ENCODE data around the gene GAD1. TPM values are rescaled to one million over a fixed set of nuclear protein-coding genes. Genes with fewer than 3 reads are reported as not detected.

The GAD1 gene
- 0.44 and 0.51 TPM in 2 replicates for polyA plus RNA-seq (2013)

DNA sequence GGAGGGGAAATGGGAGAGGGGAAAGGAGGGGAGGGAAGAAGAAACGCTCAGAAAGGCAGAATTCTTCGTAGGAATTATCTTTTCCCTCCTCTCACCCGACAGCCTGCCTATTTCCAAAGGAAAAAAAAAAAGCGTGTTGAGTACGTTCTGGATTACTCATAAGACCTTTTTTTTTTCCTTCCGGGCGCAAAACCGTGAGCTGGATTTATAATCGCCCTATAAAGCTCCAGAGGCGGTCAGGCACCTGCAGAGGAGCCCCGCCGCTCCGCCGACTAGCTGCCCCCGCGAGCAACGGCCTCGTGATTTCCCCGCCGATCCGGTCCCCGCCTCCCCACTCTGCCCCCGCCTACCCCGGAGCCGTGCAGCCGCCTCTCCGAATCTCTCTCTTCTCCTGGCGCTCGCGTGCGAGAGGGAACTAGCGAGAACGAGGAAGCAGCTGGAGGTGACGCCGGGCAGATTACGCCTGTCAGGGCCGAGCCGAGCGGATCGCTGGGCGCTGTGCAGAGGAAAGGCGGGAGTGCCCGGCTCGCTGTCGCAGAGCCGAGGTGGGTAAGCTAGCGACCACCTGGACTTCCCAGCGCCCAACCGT, at the start of gene GAD1:
TSS of gene GAD1 (plus strand) at position 384 of the 589 bp plus-strand sequence. CDS start 1,705 bp downstream, outside the sequence.
- H2AK5ac ChIP-seq (ENCODE audit: low read length) = no peak within 1 kb of the TSS
- H3K9ac ChIP-seq (ENCODE audit: low read length) = no peak within 1 kb of the TSS
- H4K8ac ChIP-seq (ENCODE audit: low read depth, low read length) = no peak within 1 kb of the TSS
- no peak within 1 kb of the TSS for H2BK120ac ChIP-seq (ENCODE audit: insufficient read depth, low read length, poor library complexity)
- no peak within 1 kb of the TSS for H4K12ac ChIP-seq (ENCODE audit: low read depth, low read length)
- no peaks in the 10 kb centered on the region for H3K36me3 ChIP-seq (ENCODE audit: control insufficient read depth in 1 of 2, insufficient read depth in 2 of 2, low read length in 2 of 2)
- H2AFZ ChIP-seq (ENCODE audit: insufficient read depth, low read length, poor library complexity) = no peak within 1 kb of the TSS
- H3K9me3 ChIP-seq (ENCODE audit: insufficient read depth, low read depth, low read length) = peaks cover 2% of the 10 kb centered on the region
- H3K4me3 ChIP-seq (ENCODE audit: low read depth, low read length) = peak within 1 kb of the TSS; percentile 52
- no peaks in the 10 kb centered on the region for H3K79me1 ChIP-seq (ENCODE audit: low read length)
- H3K23ac ChIP-seq (ENCODE audit: low read length) = no peak within 1 kb of the TSS
- H4K91ac ChIP-seq (ENCODE audit: low read depth, low read length) = no peak within 1 kb of the TSS
- no peak within 1 kb of the TSS for H2BK12ac ChIP-seq (ENCODE audit: low read length)
- peaks cover 22 to 27% of the 10 kb centered on the region in 2 experiments for H3K4me1 ChIP-seq (ENCODE audit: control insufficient read depth in 1 of 2, insufficient read depth in 2 of 2, low read length in 2 of 2)
- DNase-seq = peak; percentile 63 to 85
- no peak within 1 kb of the TSS for H2BK5ac ChIP-seq (ENCODE audit: low read depth, low read length, poor library complexity)
- H3K18ac ChIP-seq (ENCODE audit: low read length) = no peak within 1 kb of the TSS
- peak within 1 kb of the TSS; percentile 81 for H3K4me2 ChIP-seq (ENCODE audit: low read length)
- H3K4ac ChIP-seq (ENCODE audit: low read depth, low read length) = no peak within 1 kb of the TSS
- peaks cover 73% of the 10 kb centered on the region for H3K27me3 ChIP-seq (ENCODE audit: insufficient read depth, low read length)
- no CpG with 5 or more reads among the region's 49 CpGs for WGBS (ENCODE audit: extremely low coverage, insufficient coverage, insufficient read length)
- H3K27ac ChIP-seq (ENCODE audit: low read depth, low read length) = no peak within 1 kb of the TSS
- H3K79me2 ChIP-seq (ENCODE audit: control insufficient read depth, insufficient read depth, low read length, poor library complexity) = no peaks in the 10 kb centered on the region
- no peak within 1 kb of the TSS for H3K14ac ChIP-seq (ENCODE audit: low read length)

- peak within 1 kb of the TSS; percentile 69 for H2BK5ac ChIP-seq (ENCODE audit: low read depth, low read length, poor library complexity)
- H4K8ac ChIP-seq (ENCODE audit: low read depth, low read length) = peak within 1 kb of the TSS; percentile 97
- peak within 1 kb of the TSS; percentile 71 for H3K9ac ChIP-seq (ENCODE audit: low read length)
- peaks cover 5% of the 10 kb centered on the region for H3K27me3 ChIP-seq (ENCODE audit: insufficient read depth, low read length)
- peaks cover 7% of the 10 kb centered on the region for H3K79me1 ChIP-seq (ENCODE audit: low read length)
- no peak within 1 kb of the TSS for H2AK5ac ChIP-seq (ENCODE audit: low read length)
- H3K36me3 ChIP-seq (ENCODE audit: control insufficient read depth in 1 of 2, insufficient read depth in 2 of 2, low read length in 2 of 2) = no peaks in the 10 kb centered on the region
- peak within 1 kb of the TSS; percentile 90 for H3K14ac ChIP-seq (ENCODE audit: low read length)
- H4K12ac ChIP-seq (ENCODE audit: low read depth, low read length) = peak within 1 kb of the TSS; percentile 64
- peak within 1 kb of the TSS; percentile 98 for H3K4me2 ChIP-seq (ENCODE audit: low read length)
- H3K18ac ChIP-seq (ENCODE audit: low read length) = peak within 1 kb of the TSS; percentile 84
- peak within 1 kb of the TSS; percentile 81 for H2BK12ac ChIP-seq (ENCODE audit: low read length)
- H4K91ac ChIP-seq (ENCODE audit: low read depth, low read length) = peak within 1 kb of the TSS; percentile 91
- peaks cover 2% of the 10 kb centered on the region for H3K9me3 ChIP-seq (ENCODE audit: insufficient read depth, low read depth, low read length)
- peak within 1 kb of the TSS; percentile 86 for H3K4me3 ChIP-seq (ENCODE audit: low read depth, low read length)
- peak within 1 kb of the TSS; percentile 99 for H2AFZ ChIP-seq (ENCODE audit: insufficient read depth, low read length, poor library complexity)
- DNase-seq = peak; percentile 43 to 66
- H3K23ac ChIP-seq (ENCODE audit: low read length) = no peak within 1 kb of the TSS
- peaks cover 3% of the 10 kb centered on the region for H3K79me2 ChIP-seq (ENCODE audit: control insufficient read depth, insufficient read depth, low read length, poor library complexity)
- peaks cover 5 to 10% of the 10 kb centered on the region in 2 experiments for H3K4me1 ChIP-seq (ENCODE audit: control insufficient read depth in 1 of 2, insufficient read depth in 2 of 2, low read length in 2 of 2)
- peak within 1 kb of the TSS; percentile 86 for H2BK120ac ChIP-seq (ENCODE audit: insufficient read depth, low read length, poor library complexity)
- no CpG with 5 or more reads among the region's 13 CpGs for WGBS (ENCODE audit: extremely low coverage, insufficient coverage, insufficient read length)
- H3K27ac ChIP-seq (ENCODE audit: low read depth, low read length) = peak within 1 kb of the TSS; percentile 51
- peak within 1 kb of the TSS; percentile 15 for H3K4ac ChIP-seq (ENCODE audit: low read depth, low read length)
Measured at GRCh38 chr2:170770008-170770605, 46.6 kb upstream of the GAD1 start, which contains the start of gene ERICH2. ERICH2 (plus strand) TSS chr2:170770378; CDS start chr2:170770682, 304 bp downstream.

DNA sequence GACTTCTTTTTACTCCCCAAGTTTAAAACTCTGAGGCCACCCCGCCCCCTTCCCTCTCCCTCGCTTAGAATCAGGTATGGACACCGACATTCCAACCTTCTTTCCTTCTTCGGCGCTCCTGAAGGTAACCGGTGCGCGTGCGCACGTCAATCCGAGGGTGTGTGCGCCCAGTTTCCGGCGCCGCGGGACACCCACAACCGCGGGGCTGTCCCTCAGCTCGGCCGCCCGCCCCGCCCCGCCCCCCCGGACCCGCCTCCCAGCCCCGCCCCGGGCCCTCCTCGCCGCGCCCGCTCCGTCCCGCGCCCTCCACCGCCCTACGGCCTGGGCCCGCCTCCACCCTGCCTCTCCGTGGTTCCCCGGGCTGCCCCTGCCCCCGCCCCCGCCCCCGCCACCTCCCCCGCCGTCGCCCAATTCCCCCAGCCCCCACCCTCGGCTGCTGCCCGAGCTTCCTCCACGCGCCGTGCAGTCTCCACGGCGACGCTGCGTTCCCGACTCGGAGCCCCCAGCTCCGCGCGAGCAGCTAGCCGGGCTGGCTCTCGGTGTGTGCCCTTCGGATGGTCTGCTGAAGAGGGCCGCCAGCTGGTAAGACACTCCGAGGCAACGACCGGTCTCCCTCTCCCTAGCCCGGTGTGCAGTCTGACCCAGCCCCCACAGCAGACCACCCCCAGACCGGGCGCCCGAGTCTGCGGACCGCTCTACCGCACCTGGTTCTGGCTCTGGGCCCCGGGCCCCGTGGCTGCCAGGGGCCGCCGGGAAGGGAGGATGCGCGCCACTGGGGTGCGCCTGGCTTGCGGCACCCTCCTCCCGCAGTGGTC, 45.9 kb upstream of the GAD1 start:
- Histone ChIP-seq H4K8ac (ENCODE audit: low read depth, low read length) (peak overlapping the region; percentile 97), H3K4me1 (ENCODE audit: control insufficient read depth in 1 of 2, insufficient read depth in 2 of 2, low read length in 2 of 2) (peaks cover 5 to 10% of the 10 kb centered on the region in 2 experiments), H2AFZ (ENCODE audit: insufficient read depth, low read length, poor library complexity) (peak overlapping the region; percentile 99), H3K4me3 (ENCODE audit: low read depth, low read length) (peak overlapping the region; percentile 86), H3K23ac (ENCODE audit: low read length) (no peak overlapping the region), H3K79me1 (ENCODE audit: low read length) (peaks cover 7% of the 10 kb centered on the region), H4K12ac (ENCODE audit: low read depth, low read length) (peak overlapping the region; percentile 64), H3K9me3 (ENCODE audit: insufficient read depth, low read depth, low read length) (peaks cover 2% of the 10 kb centered on the region), H3K27ac (ENCODE audit: low read depth, low read length) (peak overlapping the region; percentile 51), H3K36me3 (ENCODE audit: control insufficient read depth in 1 of 2, insufficient read depth in 2 of 2, low read length in 2 of 2) (no peaks in the 10 kb centered on the region), H3K27me3 (ENCODE audit: insufficient read depth, low read length) (peaks cover 5% of the 10 kb centered on the region), H3K9ac (ENCODE audit: low read length) (peak overlapping the region; percentile 71), H2BK12ac (ENCODE audit: low read length) (peak overlapping the region; percentile 36), H3K4ac (ENCODE audit: low read depth, low read length) (peak overlapping the region; percentile 15), H3K79me2 (ENCODE audit: control insufficient read depth, insufficient read depth, low read length, poor library complexity) (peaks cover 3% of the 10 kb centered on the region), H3K18ac (ENCODE audit: low read length) (peak overlapping the region; percentile 84), H2BK120ac (ENCODE audit: insufficient read depth, low read length, poor library complexity) (peak overlapping the region; percentile 86), H3K14ac (ENCODE audit: low read length) (peak overlapping the region; percentile 90), H2BK5ac (ENCODE audit: low read depth, low read length, poor library complexity) (peak overlapping the region; percentile 69), H2AK5ac (ENCODE audit: low read length) (no peak overlapping the region), H3K4me2 (ENCODE audit: low read length) (peak overlapping the region; percentile 98), H4K91ac (ENCODE audit: low read depth, low read length) (peak overlapping the region; percentile 91)
- DNase-seq = peak; percentile 84 to 91
- WGBS (ENCODE audit: extremely low coverage, insufficient coverage, insufficient read length) = no CpG with 5 or more reads among the region's 82 CpGs

DNA sequence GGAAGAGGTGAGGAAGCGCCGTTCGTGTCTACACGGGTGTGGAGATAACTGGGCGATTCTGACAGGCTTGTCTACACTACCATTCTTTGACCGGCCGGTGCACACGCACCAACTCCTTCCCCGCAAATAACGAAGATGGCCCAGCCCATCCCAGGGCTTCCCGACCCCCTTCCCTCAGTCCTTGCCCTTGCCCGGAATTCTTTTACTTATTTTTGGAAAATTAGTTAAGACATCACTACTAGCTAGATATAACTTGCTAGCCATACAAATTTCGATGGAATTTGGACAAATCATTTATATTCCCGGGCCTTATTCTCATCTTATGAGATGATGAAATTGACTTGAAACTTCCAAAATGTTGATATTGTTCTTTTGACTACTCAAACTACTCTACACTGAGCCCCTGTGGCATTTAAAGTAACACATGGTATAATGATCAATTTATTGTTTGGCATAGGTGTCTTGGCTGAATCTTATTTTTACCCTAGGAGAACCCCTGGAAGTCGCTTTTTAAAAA, 45.2 kb upstream of the GAD1 start:
- Histone ChIP-seq H4K8ac (ENCODE audit: low read depth, low read length) (no peak overlapping the region), H2BK120ac (ENCODE audit: insufficient read depth, low read length, poor library complexity) (no peak overlapping the region), H3K14ac (ENCODE audit: low read length) (peak overlapping the region; percentile 55), H3K27ac (ENCODE audit: low read depth, low read length) (no peak overlapping the region), H3K4me2 (ENCODE audit: low read length) (peak overlapping the region; percentile 87), H2BK5ac (ENCODE audit: low read depth, low read length, poor library complexity) (no peak overlapping the region), H3K4ac (ENCODE audit: low read depth, low read length) (no peak overlapping the region), H3K9me3 (ENCODE audit: insufficient read depth, low read depth, low read length) (peaks cover 2% of the 10 kb centered on the region), H3K36me3 (ENCODE audit: control insufficient read depth in 1 of 2, insufficient read depth in 2 of 2, low read length in 2 of 2) (no peaks in the 10 kb centered on the region), H3K79me2 (ENCODE audit: control insufficient read depth, insufficient read depth, low read length, poor library complexity) (peaks cover 3% of the 10 kb centered on the region), H2AFZ (ENCODE audit: insufficient read depth, low read length, poor library complexity) (peak overlapping the region; percentile 95), H3K9ac (ENCODE audit: low read length) (no peak overlapping the region), H2AK5ac (ENCODE audit: low read length) (no peak overlapping the region), H3K18ac (ENCODE audit: low read length) (no peak overlapping the region), H4K12ac (ENCODE audit: low read depth, low read length) (no peak overlapping the region), H3K79me1 (ENCODE audit: low read length) (peaks cover 7% of the 10 kb centered on the region), H4K91ac (ENCODE audit: low read depth, low read length) (no peak overlapping the region), H3K4me3 (ENCODE audit: low read depth, low read length) (peak overlapping the region; percentile 86), H3K23ac (ENCODE audit: low read length) (no peak overlapping the region), H3K4me1 (ENCODE audit: control insufficient read depth in 1 of 2, insufficient read depth in 2 of 2, low read length in 2 of 2) (peaks cover 5 to 10% of the 10 kb centered on the region in 2 experiments), H2BK12ac (ENCODE audit: low read length) (no peak overlapping the region), H3K27me3 (ENCODE audit: insufficient read depth, low read length) (peaks cover 5% of the 10 kb centered on the region)
- WGBS (ENCODE audit: extremely low coverage, insufficient coverage, insufficient read length) = no CpG with 5 or more reads among the region's 15 CpGs
- no peak for DNase-seq

Measured in trophoblast cell (in vitro differentiated cells and primary cell).